IPS-NIHi7 (cell line): ENCODE measurements around the gene PGC.

Experiments used
- DNase-seq: peaks from one replicate; pipeline ENCODE4 v3.0.0; 2012; ENCODE audit warnings: mixed read lengths; ENCODE audit errors: extremely low spot score

PGC gene

DNA sequence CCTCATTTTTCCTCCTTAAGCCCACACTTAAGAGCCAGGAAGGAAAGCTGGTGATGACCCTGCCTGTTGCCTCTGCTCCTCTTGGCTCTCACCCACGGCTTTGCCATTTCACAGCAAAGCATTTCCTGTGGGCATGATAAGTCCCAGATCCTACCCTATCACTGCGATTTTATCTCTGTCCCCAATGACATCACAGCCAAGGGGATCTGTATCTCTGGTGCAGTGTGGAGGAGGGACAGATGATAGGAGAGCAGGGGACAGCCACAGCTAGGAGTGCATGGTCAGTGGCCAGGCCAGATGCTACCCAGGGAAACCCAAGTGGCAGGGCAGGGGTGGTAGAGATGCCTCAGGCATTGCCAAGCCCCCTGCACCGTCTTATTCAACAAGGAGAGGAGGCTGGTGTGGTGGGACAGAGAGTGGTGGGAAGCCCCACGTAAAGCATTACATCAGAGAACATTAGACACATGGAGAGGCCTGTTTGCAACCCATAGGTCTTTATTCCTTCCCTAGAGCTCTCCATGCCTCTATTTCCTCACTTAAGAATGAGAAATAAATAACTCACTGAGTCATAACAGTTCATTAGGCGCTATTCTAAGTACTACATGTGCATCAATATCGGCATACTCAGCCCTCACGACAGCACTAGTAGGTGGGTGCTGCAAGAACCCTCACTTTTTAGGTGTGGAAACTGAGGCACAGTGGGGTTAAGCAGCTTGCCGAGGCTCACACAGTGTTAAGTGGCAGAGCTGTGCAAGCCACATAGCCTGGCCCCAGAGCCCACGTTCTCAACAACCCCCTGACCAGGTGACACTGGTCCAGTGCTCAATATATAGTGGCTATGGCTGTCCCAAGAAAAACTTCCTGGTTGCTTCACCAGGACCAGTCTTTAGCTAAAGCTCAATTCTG lies 16.4 kb downstream of the PGC start:
- DNase-seq, result no peak

GRCh38 chr6:41729624-41730023 lies 17.6 kb downstream of the PGC start:
- no peak for DNase-seq

- no peak for DNase-seq
These were observed 18.2 kb downstream of the PGC start for GRCh38 chr6:41728954-41729353.

- DNase-seq, result no peak
These were observed 18.9 kb downstream of the PGC start for GRCh38 chr6:41728073-41728936.

DNA sequence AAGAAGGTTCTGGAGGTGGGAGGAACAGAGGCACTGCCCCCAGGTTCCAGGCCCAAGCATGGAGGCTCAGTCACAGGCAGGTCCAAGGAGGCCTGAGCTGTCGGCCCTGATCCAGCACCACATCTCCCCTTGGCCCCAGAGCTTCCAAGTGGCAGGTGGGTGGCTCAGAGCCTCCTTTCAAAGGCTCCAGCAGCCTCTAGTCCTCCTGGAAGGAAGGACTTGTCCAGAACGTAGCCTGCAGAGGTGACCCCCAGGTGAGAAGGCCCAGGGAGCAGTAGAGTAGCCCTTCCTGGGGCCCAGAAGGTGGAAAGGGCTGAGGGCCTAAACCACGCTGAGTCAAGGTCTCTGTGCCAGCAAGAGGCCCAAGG lies 19.5 kb downstream of the PGC start:
- no peak for DNase-seq

GRCh38 chr6:41726876-41727275 lies 20.3 kb downstream of the PGC start:
- DNase-seq, result no peak

- DNase-seq, result no peak
These were observed 22.4 kb downstream of the PGC start for GRCh38 chr6:41724586-41725501.

GRCh38 chr6:41724228-41724580 lies 23.0 kb downstream of the PGC start:
- no peak for DNase-seq

GRCh38 chr6:41723530-41724227 lies 23.5 kb downstream of the PGC start:
- peak; percentile 78 for DNase-seq

DNA sequence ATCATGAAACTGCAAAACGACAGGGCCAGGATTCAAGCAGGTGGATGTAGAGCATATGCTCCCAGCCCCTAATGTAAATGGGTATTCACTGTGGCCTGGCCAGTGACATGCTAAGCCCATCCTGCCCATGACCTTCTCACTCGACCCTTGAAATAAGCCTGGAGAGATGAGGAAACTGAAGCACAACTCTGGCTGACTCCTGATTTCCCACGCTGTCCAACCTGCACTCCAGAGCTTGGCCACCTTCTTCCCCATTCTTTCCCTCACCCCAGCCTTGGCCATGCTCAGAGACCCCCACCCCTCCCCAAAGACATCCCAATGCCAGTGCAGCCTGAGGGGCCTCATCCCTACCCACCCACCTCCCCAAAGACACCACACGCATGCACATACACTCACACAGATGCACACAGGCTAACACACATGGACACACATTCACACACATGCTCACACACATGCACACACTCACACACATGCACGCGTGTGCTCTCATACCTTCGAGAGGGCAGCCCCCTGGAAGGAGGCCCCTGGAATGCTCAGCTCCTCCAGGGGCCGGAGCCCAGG lies 24.1 kb downstream of the PGC start:
- DNase-seq, result no peak

DNA sequence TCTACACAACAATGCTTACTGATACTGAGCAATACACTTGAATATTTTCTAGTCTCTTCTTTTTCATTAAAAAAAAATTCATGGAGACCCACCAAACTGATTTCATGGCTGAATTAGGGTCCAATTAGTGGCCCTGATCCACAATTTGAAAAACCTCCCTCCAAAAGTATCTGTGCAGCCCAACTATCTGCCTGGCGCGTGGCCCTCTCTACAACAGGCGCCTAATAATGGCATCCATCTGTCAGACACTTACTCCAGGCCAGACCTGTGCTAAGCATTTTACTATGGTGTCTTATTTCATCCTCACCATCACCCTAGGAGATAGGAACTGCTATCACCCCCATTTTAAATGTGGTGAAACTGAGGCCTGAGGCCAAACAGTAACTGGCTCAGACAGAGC lies 25.8 kb downstream of the PGC start:
- no peak for DNase-seq

- DNase-seq, result no peak
These were observed 26.4 kb downstream of the PGC start for GRCh38 chr6:41720783-41721182.

DNA sequence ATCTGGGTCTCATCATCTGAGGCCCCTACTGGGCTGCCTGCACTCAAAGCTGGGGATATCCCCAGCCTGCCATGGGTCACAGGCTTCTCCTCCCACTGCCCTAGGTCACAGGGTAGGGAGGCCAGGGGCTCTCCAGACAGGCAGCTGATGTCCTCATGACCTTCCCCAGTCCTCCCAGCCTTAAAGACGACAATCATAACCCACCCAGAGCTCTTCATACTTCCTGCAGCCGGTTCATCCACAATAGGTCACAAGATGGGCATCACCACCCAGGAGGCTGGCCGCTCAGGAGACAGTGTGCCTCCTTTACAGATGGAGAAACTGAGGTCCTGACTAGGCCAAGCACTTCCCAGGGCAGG lies 27.0 kb downstream of the PGC start:
- DNase-seq, result no peak

DNA sequence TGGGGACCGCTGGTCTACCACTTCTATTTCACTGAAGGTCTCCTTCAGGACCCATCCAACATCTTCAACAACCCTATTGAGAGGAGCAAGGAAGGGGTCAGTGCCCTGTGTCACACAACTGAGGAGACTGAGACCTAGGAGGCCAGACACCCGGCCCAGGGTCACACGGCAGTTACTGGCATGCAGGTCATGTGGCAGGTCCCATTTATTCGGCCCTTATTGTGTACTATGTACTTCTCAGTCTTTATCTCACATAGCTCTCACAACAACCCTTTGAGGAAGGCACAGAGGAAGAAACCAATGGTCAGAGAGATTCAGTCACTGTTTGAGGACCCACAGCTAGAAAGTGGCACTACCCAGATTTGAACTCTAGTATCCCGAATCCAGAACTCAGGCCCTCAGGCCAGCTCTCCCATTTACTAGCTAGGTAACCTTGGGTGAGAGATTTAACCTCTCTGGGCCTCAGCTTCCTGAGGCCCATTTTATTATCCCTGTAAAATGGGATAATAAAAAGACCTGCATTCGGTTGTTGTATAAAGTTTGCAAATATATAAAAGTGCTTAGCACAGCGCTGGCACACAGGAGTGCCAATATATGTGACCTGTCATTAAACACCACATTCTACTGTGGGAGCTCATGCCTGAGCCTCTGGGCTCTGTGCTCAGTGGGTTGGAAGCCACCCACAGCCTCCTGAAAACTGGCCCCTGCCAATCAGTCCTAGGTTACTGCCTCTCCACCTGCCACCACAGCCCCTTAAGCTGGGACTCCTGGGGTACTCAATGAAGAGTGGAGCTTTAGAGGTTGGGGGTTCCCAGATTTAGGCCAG lies 27.5 kb downstream of the PGC start:
- no peak for DNase-seq

GRCh38 chr6:41718828-41719227 lies 28.4 kb downstream of the PGC start:
- DNase-seq, result no peak

- DNase-seq, result no peak
These were observed 29.8 kb downstream of the PGC start for GRCh38 chr6:41717392-41717736.

GRCh38 chr6:41716516-41717391 lies 30.4 kb downstream of the PGC start:
- no peak for DNase-seq

- no peak for DNase-seq
These were observed 31.2 kb downstream of the PGC start for GRCh38 chr6:41715795-41716515.
